ENCODE measurements around the gene LCE2A.

Gene LCE2A

DNA sequence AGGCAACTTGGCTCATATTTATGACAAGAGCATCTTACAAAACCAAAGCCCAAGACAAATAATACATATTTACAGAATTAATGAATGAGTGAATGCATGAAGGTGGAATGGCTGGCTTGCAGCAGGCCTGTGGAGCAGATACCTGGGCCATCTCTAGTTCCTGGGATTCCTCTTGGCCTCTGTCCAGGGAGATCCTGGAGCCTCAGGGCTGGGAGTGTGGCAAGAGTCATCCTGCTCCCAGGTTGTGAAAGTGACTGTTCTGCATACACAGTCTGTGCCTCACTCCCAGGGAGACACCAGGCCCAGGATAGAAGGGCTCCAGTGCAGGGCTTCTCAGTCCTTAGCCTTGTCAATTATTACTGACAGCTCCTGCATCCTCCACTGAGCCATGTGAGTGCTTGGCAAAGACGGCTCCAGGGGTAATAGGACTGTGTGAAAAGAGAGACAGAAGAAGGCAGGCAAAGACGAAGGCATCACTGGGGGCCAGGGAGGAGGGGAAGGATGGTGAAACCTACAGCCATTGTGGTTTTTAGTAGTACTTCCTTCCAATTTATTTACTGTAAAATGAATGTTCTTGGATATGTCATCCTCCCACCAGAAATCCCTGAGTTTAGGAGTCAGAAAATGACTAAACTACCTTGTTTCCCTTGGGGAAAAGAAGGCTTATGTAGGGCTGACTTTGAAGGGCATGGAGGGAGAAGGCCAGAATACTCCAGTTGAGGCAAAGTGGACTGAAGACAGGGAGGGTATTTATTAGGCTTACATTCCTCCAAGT, 45.4 kb downstream of the LCE2A start:
- DNase-seq, result no peak

DNA sequence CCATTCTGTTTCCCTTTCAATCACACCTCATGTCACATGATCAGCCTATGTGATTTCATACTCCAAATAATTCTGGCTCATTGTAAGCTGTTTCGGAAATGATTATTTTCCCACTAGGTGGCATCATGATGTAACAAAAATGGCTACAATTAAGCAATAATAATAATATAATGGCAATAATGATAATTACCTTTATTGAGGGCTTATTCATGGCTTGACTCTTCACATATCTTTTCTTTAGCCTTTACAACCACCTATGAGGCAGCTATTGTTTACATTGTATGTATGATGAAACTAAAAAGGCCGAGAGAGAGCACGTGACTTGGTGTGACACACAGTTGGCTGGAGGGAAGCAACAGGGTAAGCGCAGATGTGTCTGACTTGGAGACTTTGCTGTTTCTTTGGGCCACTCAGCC, 47.2 kb downstream of the LCE2A start:
- DNase-seq, result no peak

DNA sequence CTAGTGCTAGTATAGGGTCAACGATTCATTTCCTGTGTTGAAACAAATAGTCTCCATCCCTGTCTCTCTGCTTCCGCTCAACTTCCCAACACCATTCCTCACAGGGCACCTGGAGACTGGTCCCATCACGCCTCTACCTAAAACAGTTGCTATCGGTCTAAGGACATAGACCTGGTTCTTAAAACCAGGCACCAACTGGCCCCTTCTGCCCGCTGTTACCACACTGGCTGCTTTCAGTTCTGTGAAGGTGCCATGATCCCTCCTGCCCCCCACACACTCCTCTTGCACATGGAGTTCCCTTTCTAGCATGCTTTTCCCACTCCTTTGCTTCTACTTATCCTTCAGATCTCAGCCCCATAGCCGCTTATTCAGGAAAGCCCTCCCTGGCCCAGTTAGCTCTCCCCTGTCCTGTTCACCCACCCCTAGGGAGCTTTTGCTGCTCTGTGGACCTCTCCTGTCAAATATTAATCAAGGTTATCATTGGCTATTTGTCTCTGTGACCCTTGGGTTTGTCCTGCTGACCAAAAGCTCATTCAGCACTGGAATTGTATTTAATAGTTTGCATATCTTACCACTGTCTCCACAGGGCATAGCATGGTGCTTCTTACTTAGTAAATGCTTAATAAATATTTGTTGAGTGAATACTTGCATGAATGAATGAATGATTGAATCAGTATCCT, 47.8 kb downstream of the LCE2A start:
- no peak for DNase-seq

DNA sequence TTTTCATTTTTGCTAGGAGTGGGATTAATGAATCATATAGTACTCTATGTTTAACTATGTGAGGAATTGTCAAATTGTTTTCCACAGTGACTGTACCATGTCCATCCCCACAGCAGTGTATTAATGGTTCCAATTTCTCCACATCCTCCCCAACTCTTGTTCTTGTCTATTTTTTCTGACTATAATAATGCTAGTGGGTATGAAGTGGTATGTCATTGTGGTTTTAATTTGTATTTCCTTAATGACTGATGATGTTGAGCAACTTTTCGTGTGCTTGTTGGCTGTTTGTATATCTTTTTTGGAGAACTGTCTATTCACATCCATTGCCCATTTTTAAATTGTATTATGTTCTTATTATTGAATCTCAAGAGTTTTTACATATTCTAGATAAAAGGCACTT, 49.7 kb downstream of the LCE2A start:
- DNase-seq, result no peak
